Activated CD8-positive, alpha-beta memory T cell treated with anti-CD3 and anti-CD28 coated beads for 4 hours (primary cell): ENCODE results near the gene FBXL22.
A peak's percentile ranks its signal among the peaks of the same experiment; 100 is the strongest.

ENCODE experiments used
- DNase-seq, 2 donors: peaks; one replicate each; pipeline ENCODE4 v3.0.0-alpha.2; 2020; ENCODE audit warnings: low read depth in 2 of 2

Gene FBXL22

GRCh38 chr15:63593705-63594671 is 3.2 kb upstream of the FBXL22 start:
- no peak for DNase-seq

- DNase-seq = no peak
Observed at GRCh38 chr15:63595065-63595464, 2.1 kb upstream of the FBXL22 start.

DNA sequence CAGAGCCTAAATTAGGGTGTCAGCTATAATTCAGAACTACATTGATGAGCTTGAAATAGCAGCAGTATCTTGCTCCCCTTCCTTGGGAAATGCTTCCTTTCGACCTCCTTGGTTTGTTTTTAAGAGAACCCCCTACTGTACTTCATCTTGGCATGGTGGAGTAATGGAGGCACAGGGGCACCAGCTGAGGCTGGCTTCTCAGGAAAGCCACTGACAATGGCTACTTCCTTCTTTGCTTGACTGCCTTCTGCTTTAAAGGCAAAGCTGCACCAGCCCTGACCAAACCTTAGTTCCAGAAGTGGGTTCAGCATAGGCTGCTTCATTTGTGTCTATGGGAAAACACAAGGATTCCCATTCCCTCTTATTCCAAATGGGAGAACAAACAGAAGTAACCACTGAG is 1.5 kb upstream of the FBXL22 start:
- no peak for DNase-seq

DNA sequence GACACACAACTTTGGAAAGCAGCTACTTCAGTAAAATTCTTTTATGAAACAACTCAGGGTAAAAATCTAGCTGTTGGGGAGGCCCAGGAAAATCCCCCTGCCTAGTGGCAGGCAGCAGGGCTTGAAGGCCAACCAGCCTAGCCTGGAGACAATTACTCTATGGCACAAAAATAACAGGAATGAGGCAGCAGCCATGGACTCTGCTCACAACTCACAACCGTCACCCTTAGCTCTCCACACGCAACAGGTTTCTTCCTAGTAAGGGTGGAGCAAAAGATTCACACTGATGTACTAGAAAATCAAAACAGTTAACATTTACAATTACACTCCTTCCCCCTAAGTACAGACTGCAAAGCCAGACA is 530 bp upstream of the FBXL22 start:
- no peak for DNase-seq

DNA sequence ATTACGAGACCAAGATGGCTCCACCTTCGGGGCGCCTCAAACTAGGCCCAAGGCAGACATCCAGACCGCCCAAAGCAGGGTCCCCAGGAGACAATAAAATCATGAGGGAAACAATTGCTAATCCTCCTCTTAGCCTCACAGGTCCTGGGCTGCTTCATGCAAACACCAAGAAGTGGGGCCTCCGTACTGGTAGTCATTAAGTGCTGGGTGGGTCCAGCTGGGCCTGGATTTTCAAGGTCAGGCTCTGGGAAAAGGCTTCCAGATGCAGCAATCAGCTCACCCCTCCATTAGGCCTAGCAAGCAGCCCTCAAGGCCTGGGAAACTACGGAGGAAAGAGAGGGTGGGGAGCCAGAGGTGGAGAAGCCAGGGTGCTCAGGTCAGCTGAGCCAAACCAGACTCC is 634 bp downstream of the FBXL22 start:
- no peak for DNase-seq

GRCh38 chr15:63598473-63599400 is 1.6 kb downstream of the FBXL22 start:
- DNase-seq = no peak

- no peak for DNase-seq
Observed at GRCh38 chr15:63599401-63600000, 2.3 kb downstream of the FBXL22 start.

- no peak for DNase-seq
Observed at GRCh38 chr15:63600001-63600615, 2.9 kb downstream of the FBXL22 start.

DNA sequence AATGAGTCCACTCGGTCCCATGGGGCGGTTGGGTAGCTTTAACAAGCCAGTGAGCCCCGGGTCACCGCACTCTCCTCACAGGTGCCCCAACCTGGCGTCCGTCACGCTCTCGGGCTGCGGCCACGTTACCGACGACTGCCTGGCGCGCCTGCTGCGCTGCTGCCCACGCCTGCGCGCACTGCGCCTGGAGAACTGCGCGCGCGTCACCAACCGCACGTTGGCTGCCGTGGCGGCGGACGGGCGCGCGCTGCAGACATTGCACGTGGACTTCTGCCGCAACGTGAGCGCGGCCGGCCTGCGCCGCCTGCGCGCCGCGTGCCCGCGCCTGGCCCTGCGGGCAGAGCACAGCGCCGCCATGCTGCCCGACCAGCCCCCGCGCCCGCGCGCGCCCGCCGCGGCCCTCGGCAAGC is 3.4 kb downstream of the FBXL22 start:
- peak; percentile 71 to 84 for DNase-seq

GRCh38 chr15:63601026-63601703 is 4.0 kb downstream of the FBXL22 start:
- peak in 1 of 2 donors; percentile 26 for DNase-seq

DNA sequence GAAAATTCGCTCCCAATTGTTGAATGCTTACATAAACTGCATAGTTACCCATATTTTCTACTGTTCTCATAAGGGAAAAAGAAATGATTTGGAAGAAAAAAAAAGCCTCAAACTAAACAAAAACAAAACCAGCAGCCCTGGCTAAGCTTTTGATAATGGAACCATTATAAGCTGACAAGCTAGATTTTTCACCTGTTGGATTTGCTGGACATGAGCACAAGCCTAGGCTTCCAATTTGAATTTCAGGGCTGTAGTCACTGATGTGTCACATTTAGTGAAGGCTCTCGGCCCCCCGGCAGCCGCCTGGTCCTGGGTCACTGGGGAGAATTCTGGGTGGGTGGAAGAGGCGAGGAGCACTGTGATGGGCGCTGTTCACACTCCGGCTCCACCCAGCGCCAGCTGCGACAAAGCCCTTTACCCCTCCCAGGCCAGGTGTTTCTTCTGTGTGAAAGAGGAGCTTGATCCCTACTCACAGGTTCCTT is 4.6 kb downstream of the FBXL22 start:
- DNase-seq = no peak

DNA sequence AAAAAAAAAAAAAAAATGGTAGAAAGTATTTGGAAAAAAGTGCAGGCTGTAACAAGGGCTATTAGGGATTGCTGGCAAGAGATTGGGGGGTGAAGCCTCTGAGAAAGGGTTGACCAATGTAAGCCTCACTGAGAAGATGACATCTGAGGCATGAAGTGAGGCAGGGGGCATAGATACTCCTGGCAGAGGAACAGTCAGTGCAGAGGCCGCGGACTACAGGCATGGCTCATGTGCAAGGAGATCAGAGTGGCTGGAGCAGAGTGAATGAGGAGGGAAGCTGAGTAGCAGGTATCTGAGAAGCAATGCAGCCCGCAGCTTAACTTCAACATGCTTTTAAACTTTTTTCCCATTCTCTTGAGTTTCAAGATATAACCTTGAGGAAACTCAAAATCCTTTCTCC is 5.4 kb downstream of the FBXL22 start:
- DNase-seq = no peak

DNA sequence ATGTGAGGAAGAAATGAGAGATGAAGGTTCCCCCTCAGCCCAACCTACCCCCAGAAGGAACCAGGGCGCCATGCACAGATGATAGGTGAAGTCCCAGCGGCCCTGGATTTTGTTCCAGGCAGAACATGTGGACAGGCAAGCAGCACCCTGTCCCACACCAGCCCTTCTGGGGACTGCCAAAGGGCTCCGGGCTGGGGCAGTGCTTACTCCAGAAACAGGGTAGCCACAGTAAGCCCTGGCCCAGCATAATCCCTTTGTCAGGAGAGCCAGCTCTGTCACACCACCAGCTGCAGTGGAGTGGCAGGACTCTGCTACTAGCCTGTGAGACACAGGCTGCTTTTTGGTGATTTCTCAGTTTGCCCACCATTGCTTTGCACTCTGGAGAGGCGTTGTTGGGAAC is 6.3 kb downstream of the FBXL22 start:
- no peak for DNase-seq

GRCh38 chr15:63604281-63604680 is 7.1 kb downstream of the FBXL22 start:
- no peak for DNase-seq

GRCh38 chr15:63605036-63605435 is 7.8 kb downstream of the FBXL22 start:
- no peak for DNase-seq

DNA sequence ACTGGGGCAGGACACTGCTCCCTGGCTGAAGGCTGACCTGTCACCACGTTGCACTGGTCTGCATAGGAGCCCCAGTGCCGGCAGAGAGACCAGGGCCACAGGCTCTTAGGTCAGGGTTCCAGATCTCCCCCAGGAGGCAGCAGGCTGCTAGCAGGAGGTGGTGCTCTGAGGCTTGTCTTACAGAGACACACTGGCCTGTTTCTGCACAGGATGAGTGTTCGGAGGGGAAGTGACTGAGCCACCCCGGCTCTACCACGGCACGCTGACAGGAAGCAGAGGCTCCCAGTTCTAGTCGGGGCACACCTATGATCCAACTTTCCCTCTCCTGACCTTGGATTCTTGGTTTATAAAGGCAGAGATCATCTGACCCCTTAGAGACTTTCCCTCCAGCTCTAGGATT is 8.6 kb downstream of the FBXL22 start:
- DNase-seq = peak in 1 of 2 donors; percentile 39

DNA sequence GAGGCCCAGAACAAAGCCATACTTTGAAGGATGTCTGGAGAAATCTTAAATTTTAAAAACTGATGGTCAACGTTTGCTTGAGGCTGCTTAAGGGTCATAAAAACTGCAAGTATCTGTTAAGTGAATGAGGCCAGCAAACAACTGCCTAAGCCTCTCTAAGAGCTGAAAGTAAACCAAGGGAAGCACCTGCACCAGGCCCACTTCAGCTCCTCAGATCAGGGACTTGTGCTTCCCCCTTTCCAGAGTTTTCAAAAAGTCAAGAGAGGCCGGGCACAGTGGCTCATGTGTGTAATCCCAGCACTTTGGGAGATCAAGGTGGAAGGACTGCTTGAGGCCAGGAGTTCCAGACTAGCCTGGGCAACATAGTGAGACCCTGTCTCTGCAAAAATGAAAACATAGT is 9.1 kb downstream of the FBXL22 start:
- no peak for DNase-seq

DNA sequence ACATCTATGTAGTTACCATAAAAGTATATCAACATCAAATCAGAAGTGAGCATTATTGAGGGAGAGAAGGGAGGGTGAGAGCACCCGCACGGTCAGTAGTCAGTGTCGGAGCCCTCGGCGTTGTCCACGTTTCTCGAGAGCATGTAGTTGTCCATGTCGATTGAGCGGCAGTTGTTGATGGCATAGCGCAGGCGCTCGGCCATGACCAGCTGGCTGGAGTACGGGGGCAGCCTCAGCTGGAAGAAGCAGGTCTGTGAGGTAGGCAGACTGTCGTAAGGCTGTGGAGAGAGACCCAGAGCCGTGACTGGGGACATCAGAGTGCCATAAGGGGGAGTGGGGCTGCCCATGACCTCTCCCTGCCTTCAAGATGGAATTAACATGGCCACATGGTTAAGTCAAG is 11.8 kb downstream of the FBXL22 start:
- no peak for DNase-seq

DNA sequence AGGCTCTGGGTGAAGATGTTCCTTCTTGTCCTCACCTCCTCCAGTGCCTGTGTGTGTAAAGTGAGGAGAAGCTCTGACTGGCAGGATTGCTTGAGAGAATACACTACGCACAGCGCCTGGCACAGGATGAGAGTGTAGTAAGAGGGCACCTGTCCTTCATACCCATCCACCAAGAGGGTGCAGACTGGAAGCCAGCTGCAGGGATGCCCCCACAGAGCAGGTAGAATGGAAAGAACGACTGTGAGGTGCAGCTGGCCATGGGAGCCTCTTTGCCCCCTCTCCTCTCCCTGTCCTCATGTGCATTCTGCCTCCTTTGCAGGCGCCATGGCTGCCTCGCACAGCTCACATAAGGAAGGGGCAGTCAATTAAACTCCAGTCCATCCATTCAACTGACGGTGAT is 12.3 kb downstream of the FBXL22 start:
- DNase-seq = no peak

- DNase-seq = peak; percentile 48 to 55
Observed at GRCh38 chr15:63610209-63610841, 13.1 kb downstream of the FBXL22 start.

DNA sequence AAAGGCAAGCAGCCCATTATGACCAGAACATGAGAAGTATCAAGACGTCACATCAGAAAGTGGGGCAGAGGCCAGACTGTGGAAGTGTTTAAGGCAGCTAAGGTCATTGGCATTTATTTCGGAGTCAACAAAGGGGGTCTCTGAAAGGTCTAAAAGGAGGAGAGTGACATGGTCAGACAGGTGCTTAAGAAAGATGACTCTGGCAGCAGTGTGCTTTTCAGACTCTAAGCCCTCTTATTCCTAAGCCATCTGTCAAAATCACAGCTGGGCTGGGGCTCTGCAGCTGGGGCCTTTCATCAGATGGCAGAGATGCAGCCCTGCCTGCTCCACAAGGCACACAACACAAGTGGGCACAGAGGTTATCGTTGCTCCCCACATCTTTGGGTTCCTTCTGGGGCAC is 14.0 kb downstream of the FBXL22 start:
- DNase-seq = no peak
